ENCODE data around the gene TGIF1.
"Not testable (repeated sequence)": the region's sequence is repeated elsewhere in the genome, so short reads cannot be mapped to it uniquely, and the experiment has no call there.

The TGIF1 gene

GRCh38 chr18:3450012-3450798 lies at the start of gene TGIF1:
TSS of gene TGIF1 (plus strand) at chr18:3450172. CDS start at chr18:3450490, 318 bp downstream.
- Mint-ChIP-seq H3K4me1 (peaks cover 35% of the 10 kb centered on the region), H3K36me3 (ENCODE audit: insufficient read depth) (peaks cover 54% of the 10 kb centered on the region), H3K27me3 (no peaks in the 10 kb centered on the region), H3K4me3 (peak within 1 kb of the TSS; percentile 96), H3K27ac (ENCODE audit: low read depth) (peak within 1 kb of the TSS; percentile 100), H3K9me3 (no peaks in the 10 kb centered on the region)
- ATAC-seq (replicated peaks; ENCODE audit: extremely low read depth, poor library complexity, severe bottlenecking) (peak; percentile 16), DNase-seq (ENCODE audit: low spot score in 2 of 2) (peak; percentile 74 to 83)

GRCh38 chr18:3400567-3401296 lies 49.2 kb upstream of the TGIF1 start:
- Mint-ChIP-seq H3K4me3 (no peak overlapping the region), H3K4me1 (peaks cover 4% of the 10 kb centered on the region), H3K27me3 (peaks cover 15% of the 10 kb centered on the region), H3K27ac (ENCODE audit: low read depth) (no peak overlapping the region), H3K9me3 (peaks cover 8% of the 10 kb centered on the region), H3K36me3 (ENCODE audit: insufficient read depth) (peaks cover 2% of the 10 kb centered on the region)
- no peak for ATAC-seq (replicated peaks; ENCODE audit: extremely low read depth, poor library complexity, severe bottlenecking)
- DNase-seq (ENCODE audit: low spot score in 2 of 2), result no peak

- Mint-ChIP-seq H3K4me1 (peaks cover 4% of the 10 kb centered on the region), H3K27ac (ENCODE audit: low read depth) (no peak overlapping the region), H3K36me3 (ENCODE audit: insufficient read depth) (peaks cover 2% of the 10 kb centered on the region), H3K27me3 (peaks cover 4% of the 10 kb centered on the region), H3K9me3 (peaks cover 8% of the 10 kb centered on the region), H3K4me3 (no peak overlapping the region)
- ATAC-seq (replicated peaks; ENCODE audit: extremely low read depth, poor library complexity, severe bottlenecking) (no peak), DNase-seq (ENCODE audit: low spot score in 2 of 2) (no peak)
Measured at GRCh38 chr18:3401669-3402620, 48.0 kb upstream of the TGIF1 start.

GRCh38 chr18:3402982-3403451 lies 47.0 kb upstream of the TGIF1 start:
- Mint-ChIP-seq H3K27ac (ENCODE audit: low read depth) (no peak overlapping the region), H3K4me3 (no peak overlapping the region), H3K27me3 (no peaks in the 10 kb centered on the region), H3K36me3 (ENCODE audit: insufficient read depth) (peaks cover 2% of the 10 kb centered on the region), H3K9me3 (peaks cover 8% of the 10 kb centered on the region), H3K4me1 (peaks cover 4% of the 10 kb centered on the region)
- DNase-seq (ENCODE audit: low spot score in 2 of 2) (no peak), ATAC-seq (replicated peaks; ENCODE audit: extremely low read depth, poor library complexity, severe bottlenecking) (no peak)

GRCh38 chr18:3405713-3406112 lies 44.3 kb upstream of the TGIF1 start:
- no peak for ATAC-seq (replicated peaks; ENCODE audit: extremely low read depth, poor library complexity, severe bottlenecking)
- no peak for DNase-seq (ENCODE audit: low spot score in 2 of 2)

GRCh38 chr18:3408107-3408506 lies 41.9 kb upstream of the TGIF1 start:
- no peaks in the 10 kb centered on the region for H3K9me3 Mint-ChIP-seq
- H3K36me3 Mint-ChIP-seq (ENCODE audit: insufficient read depth), result no peaks in the 10 kb centered on the region
- no peaks in the 10 kb centered on the region for H3K27me3 Mint-ChIP-seq
- ATAC-seq (replicated peaks; ENCODE audit: extremely low read depth, poor library complexity, severe bottlenecking), result no peak
- H3K4me3 Mint-ChIP-seq, result no peak overlapping the region
- no peak for DNase-seq (ENCODE audit: low spot score in 2 of 2)
- no peak overlapping the region for H3K27ac Mint-ChIP-seq (ENCODE audit: low read depth)
- peaks cover 5% of the 10 kb centered on the region for H3K4me1 Mint-ChIP-seq

More at GRCh38 chr18:3405713-3406112, 44.3 kb upstream of the TGIF1 start:
- H3K4me1 Mint-ChIP-seq, result peaks cover 4% of the 10 kb centered on the region
- H3K27me3 Mint-ChIP-seq, result no peaks in the 10 kb centered on the region
- H3K27ac Mint-ChIP-seq (ENCODE audit: low read depth), result no peak overlapping the region
- H3K9me3 Mint-ChIP-seq, result peaks cover 3% of the 10 kb centered on the region
- H3K4me3 Mint-ChIP-seq, result no peak overlapping the region
- H3K36me3 Mint-ChIP-seq (ENCODE audit: insufficient read depth), result no peaks in the 10 kb centered on the region

GRCh38 chr18:3409811-3410210 lies 40.2 kb upstream of the TGIF1 start:
- ATAC-seq (replicated peaks; ENCODE audit: extremely low read depth, poor library complexity, severe bottlenecking), result no peak
- H3K27ac Mint-ChIP-seq (ENCODE audit: low read depth), result no peak overlapping the region
- H3K4me1 Mint-ChIP-seq, result peaks cover 5% of the 10 kb centered on the region

GRCh38 chr18:3410273-3410672 lies 39.7 kb upstream of the TGIF1 start:
- H3K27ac Mint-ChIP-seq (ENCODE audit: low read depth), result no peak overlapping the region

More at GRCh38 chr18:3409811-3410210, 40.2 kb upstream of the TGIF1 start:
- Mint-ChIP-seq H3K9me3 (no peaks in the 10 kb centered on the region), H3K36me3 (ENCODE audit: insufficient read depth) (no peaks in the 10 kb centered on the region), H3K27me3 (no peaks in the 10 kb centered on the region), H3K4me3 (no peak overlapping the region)
- no peak for DNase-seq (ENCODE audit: low spot score in 2 of 2)

GRCh38 chr18:3410876-3411275 lies 39.1 kb upstream of the TGIF1 start:
- not testable (repeated sequence) for H3K27ac Mint-ChIP-seq (ENCODE audit: low read depth); H3K4me3 Mint-ChIP-seq; ATAC-seq (replicated peaks; ENCODE audit: extremely low read depth, poor library complexity, severe bottlenecking); H3K36me3 Mint-ChIP-seq (ENCODE audit: insufficient read depth); H3K9me3 Mint-ChIP-seq; DNase-seq (ENCODE audit: low spot score in 2 of 2); H3K4me1 Mint-ChIP-seq; H3K27me3 Mint-ChIP-seq

More at GRCh38 chr18:3410273-3410672, 39.7 kb upstream of the TGIF1 start:
- DNase-seq (ENCODE audit: low spot score in 2 of 2) (no peak), ATAC-seq (replicated peaks; ENCODE audit: extremely low read depth, poor library complexity, severe bottlenecking) (no peak)
- no peak overlapping the region for H3K4me3 Mint-ChIP-seq
- no peaks in the 10 kb centered on the region for H3K27me3 Mint-ChIP-seq
- peaks cover 5% of the 10 kb centered on the region for H3K4me1 Mint-ChIP-seq
- H3K9me3 Mint-ChIP-seq, result no peaks in the 10 kb centered on the region
- H3K36me3 Mint-ChIP-seq (ENCODE audit: insufficient read depth), result no peaks in the 10 kb centered on the region

GRCh38 chr18:3411327-3411726 lies 38.6 kb upstream of the TGIF1 start:
- Mint-ChIP-seq H3K4me3 (peak overlapping the region; percentile 65), H3K27ac (ENCODE audit: low read depth) (peak overlapping the region; percentile 20), H3K9me3 (no peaks in the 10 kb centered on the region), H3K4me1 (peaks cover 5% of the 10 kb centered on the region), H3K27me3 (no peaks in the 10 kb centered on the region), H3K36me3 (ENCODE audit: insufficient read depth) (no peaks in the 10 kb centered on the region)
- ATAC-seq (replicated peaks; ENCODE audit: extremely low read depth, poor library complexity, severe bottlenecking) (no peak), DNase-seq (ENCODE audit: low spot score in 2 of 2) (no peak)

- Mint-ChIP-seq H3K9me3 (no peaks in the 10 kb centered on the region), H3K27me3 (no peaks in the 10 kb centered on the region), H3K27ac (ENCODE audit: low read depth) (peak overlapping the region; percentile 20), H3K4me1 (peaks cover 5% of the 10 kb centered on the region), H3K4me3 (peak overlapping the region; percentile 65), H3K36me3 (ENCODE audit: insufficient read depth) (no peaks in the 10 kb centered on the region)
- no peak for ATAC-seq (replicated peaks; ENCODE audit: extremely low read depth, poor library complexity, severe bottlenecking)
- no peak for DNase-seq (ENCODE audit: low spot score in 2 of 2)
Measured at GRCh38 chr18:3411854-3412268, 38.1 kb upstream of the TGIF1 start.

- H3K9me3 Mint-ChIP-seq; H3K27me3 Mint-ChIP-seq; DNase-seq (ENCODE audit: low spot score in 2 of 2); ATAC-seq (replicated peaks; ENCODE audit: extremely low read depth, poor library complexity, severe bottlenecking); H3K36me3 Mint-ChIP-seq (ENCODE audit: insufficient read depth); H3K27ac Mint-ChIP-seq (ENCODE audit: low read depth); H3K4me3 Mint-ChIP-seq; H3K4me1 Mint-ChIP-seq: not testable (repeated sequence)
Measured at GRCh38 chr18:3412528-3412927, 37.4 kb upstream of the TGIF1 start.

Measured in central memory CD8-positive, alpha-beta T cell (primary cell).